T-helper 2 cell treated with Interferon-gamma antibody and Interleukin-4, amounts not matched to agents 5 μg/mL and 100 μg/mL, for 36 hours (primary cell): ENCODE results near the gene SMAD7.

Experiments
- DNase-seq: peaks from one replicate; pipeline ENCODE4 v3.0.0; 2021; ENCODE audit warnings: low spot score
- H3K27ac Mint-ChIP-seq: one replicate; pipeline ENCODE4 v1.8.0; 2021; ENCODE audit warnings: mild to moderate bottlenecking, mixed read lengths
- H3K27me3 Mint-ChIP-seq: one replicate; pipeline ENCODE4 v1.8.0; 2021; ENCODE audit warnings: low read depth, mixed read lengths
- H3K36me3 Mint-ChIP-seq: one replicate; pipeline ENCODE4 v1.8.0; 2021; ENCODE audit warnings: low read depth, mixed read lengths
- H3K4me1 Mint-ChIP-seq: one replicate; pipeline ENCODE4 v1.8.0; 2021; ENCODE audit warnings: low read depth, mixed read lengths
- H3K4me3 Mint-ChIP-seq: one replicate; pipeline ENCODE4 v1.8.0; 2022; ENCODE audit warnings: mild to moderate bottlenecking, moderate library complexity, mixed read lengths
- H3K9me3 Mint-ChIP-seq: one replicate; pipeline ENCODE4 v1.8.0; 2021; ENCODE audit warnings: mixed read lengths

Gene SMAD7, protein sequence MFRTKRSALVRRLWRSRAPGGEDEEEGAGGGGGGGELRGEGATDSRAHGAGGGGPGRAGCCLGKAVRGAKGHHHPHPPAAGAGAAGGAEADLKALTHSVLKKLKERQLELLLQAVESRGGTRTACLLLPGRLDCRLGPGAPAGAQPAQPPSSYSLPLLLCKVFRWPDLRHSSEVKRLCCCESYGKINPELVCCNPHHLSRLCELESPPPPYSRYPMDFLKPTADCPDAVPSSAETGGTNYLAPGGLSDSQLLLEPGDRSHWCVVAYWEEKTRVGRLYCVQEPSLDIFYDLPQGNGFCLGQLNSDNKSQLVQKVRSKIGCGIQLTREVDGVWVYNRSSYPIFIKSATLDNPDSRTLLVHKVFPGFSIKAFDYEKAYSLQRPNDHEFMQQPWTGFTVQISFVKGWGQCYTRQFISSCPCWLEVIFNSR

DNA sequence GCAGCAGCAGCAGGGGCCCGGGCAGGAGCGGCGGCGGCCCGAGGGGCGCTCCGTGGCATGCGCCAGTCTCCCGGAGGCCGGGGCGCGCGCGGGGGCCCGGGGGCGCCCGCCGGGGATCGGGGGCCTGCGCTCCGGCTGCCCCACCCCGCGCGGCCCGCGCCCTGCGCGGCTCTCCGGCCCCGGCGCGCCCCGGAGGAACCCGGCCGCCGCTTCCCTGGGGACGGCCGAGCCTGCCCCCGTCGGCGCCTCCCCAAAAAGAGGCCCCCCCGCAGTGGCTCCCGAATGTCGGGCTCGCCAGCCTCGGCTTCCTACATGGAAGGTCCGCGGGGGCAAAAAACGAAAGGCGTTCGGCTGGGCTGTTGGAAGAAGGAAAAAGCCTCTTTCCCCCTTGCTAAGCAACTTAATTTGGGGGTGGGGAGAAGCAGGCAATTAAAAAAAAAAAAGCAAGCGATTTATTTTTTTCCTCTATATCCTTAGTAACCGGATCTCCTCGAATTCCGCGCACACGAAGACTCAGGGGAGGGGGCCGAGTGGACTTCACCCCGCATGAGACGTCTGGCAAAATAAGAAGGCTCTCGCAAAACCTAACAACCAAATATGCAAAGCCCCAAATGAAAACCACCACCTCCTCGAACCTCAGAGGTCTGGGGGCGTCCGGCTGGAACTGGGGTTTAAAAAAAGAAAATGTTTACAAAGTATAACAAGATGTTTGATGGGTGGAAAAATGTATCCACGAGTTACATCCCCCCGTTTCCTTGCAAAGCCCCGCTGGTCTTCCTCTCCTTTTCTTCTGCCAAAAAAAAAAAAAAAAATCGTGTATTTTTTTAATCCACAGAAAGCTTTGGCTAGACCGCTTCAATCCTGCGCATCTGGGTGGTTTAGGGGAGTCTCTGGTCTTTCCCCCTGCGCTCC, at the start of gene SMAD7:
SMAD7 (minus strand) TSS at position 430 of the 912 bp plus-strand sequence. CDS start 541 bp downstream, outside the sequence.
- H3K4me3 Mint-ChIP-seq: peak within 1 kb of the TSS; percentile 94
- no peak for DNase-seq
- peaks cover 32% of the 10 kb centered on the region for H3K36me3 Mint-ChIP-seq
- peaks cover 2% of the 10 kb centered on the region for H3K27me3 Mint-ChIP-seq
- peak within 1 kb of the TSS; percentile 86 for H3K27ac Mint-ChIP-seq
- no peaks in the 10 kb centered on the region for H3K9me3 Mint-ChIP-seq
- peaks cover 39% of the 10 kb centered on the region for H3K4me1 Mint-ChIP-seq

- Mint-ChIP-seq H3K36me3 (no peaks in the 10 kb centered on the region), H3K4me3 (no peak overlapping the region), H3K27me3 (peaks cover 8% of the 10 kb centered on the region), H3K4me1 (peaks cover 15% of the 10 kb centered on the region), H3K27ac (no peak overlapping the region), H3K9me3 (no peaks in the 10 kb centered on the region)
- no peak for DNase-seq
Measured at GRCh38 chr18:48999569-48999968, 48.8 kb upstream of the SMAD7 start.

DNA sequence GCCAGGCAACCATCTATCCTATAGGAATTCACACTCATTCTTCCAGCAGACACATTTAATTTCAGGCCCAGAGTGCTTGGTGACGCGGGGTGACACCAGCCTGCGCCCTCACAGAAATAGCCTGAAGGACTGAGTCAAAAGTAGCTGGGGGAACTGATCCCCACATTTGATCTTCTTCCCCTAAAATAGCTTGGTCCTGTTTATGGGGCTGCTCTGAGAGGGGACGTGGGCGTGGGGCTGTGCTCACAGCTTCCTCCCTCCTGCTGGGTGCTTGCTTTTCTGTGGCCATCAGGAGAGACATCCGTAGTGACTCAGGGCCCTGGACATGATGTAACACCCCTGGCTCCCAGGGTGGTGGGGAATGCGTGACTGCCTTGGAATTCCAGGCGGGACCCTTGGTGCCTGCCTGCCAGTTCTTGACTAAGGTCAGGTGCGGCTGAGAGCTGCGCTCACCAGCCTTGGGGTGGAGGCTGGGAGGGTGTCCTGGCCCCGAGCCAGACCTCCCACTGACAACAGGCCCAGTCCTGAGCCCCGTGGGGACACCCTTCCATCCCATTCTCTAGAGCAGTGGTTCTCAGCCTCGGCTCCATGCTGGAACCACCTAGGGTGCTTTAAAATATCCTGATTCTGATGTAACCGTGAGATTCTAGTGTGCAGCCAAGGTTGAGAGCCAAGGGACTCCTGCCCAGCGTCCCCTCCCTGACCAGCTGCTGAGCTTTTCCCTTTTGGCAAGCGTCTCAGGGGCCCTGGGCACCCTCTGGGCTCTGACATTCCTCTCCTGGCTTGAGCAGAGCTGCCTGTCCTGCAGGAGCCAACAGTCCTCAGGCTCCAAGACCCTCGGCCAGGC, 47.4 kb upstream of the SMAD7 start:
- H3K27me3 Mint-ChIP-seq: peaks cover 7% of the 10 kb centered on the region
- H3K4me3 Mint-ChIP-seq: no peak overlapping the region
- no peaks in the 10 kb centered on the region for H3K36me3 Mint-ChIP-seq
- H3K4me1 Mint-ChIP-seq: peaks cover 15% of the 10 kb centered on the region
- no peaks in the 10 kb centered on the region for H3K9me3 Mint-ChIP-seq
- peak overlapping the region; percentile 90 for H3K27ac Mint-ChIP-seq
- no peak for DNase-seq

GRCh38 chr18:48997681-48997984, 46.9 kb upstream of the SMAD7 start:
- peaks cover 11% of the 10 kb centered on the region for H3K27me3 Mint-ChIP-seq
- no peak for DNase-seq
- no peaks in the 10 kb centered on the region for H3K36me3 Mint-ChIP-seq
- no peaks in the 10 kb centered on the region for H3K9me3 Mint-ChIP-seq
- no peak overlapping the region for H3K4me3 Mint-ChIP-seq
- H3K27ac Mint-ChIP-seq: peak overlapping the region; percentile 90
- H3K4me1 Mint-ChIP-seq: peaks cover 15% of the 10 kb centered on the region

GRCh38 chr18:48996901-48997463, 46.2 kb upstream of the SMAD7 start:
- Mint-ChIP-seq H3K27me3 (peaks cover 14% of the 10 kb centered on the region), H3K4me1 (peaks cover 15% of the 10 kb centered on the region), H3K27ac (peak overlapping the region; percentile 90), H3K4me3 (peak overlapping the region; percentile 51), H3K36me3 (no peaks in the 10 kb centered on the region), H3K9me3 (no peaks in the 10 kb centered on the region)
- no peak for DNase-seq

- Mint-ChIP-seq H3K4me3 (no peak overlapping the region), H3K36me3 (no peaks in the 10 kb centered on the region), H3K9me3 (no peaks in the 10 kb centered on the region), H3K27me3 (peaks cover 12% of the 10 kb centered on the region), H3K4me1 (peaks cover 15% of the 10 kb centered on the region), H3K27ac (no peak overlapping the region)
- no peak for DNase-seq
Measured at GRCh38 chr18:48996041-48996440, 45.3 kb upstream of the SMAD7 start.

DNA sequence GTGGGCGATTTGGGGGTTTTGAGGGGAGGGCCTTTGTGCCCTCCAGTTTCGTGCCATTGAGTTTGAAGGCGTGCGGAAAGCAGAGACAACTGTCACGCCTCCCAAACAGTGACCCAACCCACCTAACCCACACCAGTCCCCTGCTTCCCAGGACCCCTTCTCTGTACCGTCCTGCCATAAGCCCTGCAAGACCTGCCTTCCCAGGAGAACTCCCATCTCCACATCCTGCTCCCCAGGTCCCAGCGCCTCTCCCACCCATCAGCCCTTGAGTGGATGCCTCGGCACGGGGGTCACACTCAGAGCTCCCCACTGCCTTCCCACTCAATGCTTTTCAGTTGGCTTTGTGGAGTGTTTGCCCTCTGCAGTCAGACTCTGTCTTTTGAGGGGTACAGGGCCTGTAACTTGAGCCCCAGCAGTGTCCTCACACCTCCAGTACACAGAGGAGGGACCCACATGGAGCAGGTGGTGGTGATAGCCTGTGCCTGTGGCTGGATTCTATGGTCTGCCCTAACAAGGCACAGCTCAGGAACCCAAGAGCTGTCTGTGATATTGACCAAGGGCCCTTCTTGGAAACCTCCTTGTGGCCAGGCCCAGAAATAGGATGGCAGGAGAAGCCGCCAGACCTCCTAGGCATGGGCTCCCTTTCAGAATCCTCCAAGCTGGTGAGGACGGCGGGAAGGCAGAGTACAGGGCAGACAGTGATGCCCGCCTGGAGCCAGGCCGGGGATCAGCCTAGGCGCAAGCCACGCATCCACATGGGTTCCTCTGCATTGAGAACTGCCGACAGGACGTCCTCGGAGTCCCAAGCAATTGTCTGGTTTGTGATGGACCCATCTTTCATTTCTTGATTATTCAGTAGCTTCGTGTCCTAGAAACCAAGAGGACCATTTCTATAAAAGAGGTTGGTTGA, 44.4 kb upstream of the SMAD7 start:
- DNase-seq: no peak
- Mint-ChIP-seq H3K27me3 (peaks cover 12% of the 10 kb centered on the region), H3K4me3 (no peak overlapping the region), H3K36me3 (no peaks in the 10 kb centered on the region), H3K4me1 (peaks cover 18% of the 10 kb centered on the region), H3K27ac (no peak overlapping the region), H3K9me3 (no peaks in the 10 kb centered on the region)

- H3K9me3 Mint-ChIP-seq: no peaks in the 10 kb centered on the region
- peaks cover 12% of the 10 kb centered on the region for H3K27me3 Mint-ChIP-seq
- H3K4me1 Mint-ChIP-seq: peaks cover 18% of the 10 kb centered on the region
- DNase-seq: no peak
- no peak overlapping the region for H3K27ac Mint-ChIP-seq
- no peak overlapping the region for H3K4me3 Mint-ChIP-seq
- no peaks in the 10 kb centered on the region for H3K36me3 Mint-ChIP-seq
Measured at GRCh38 chr18:48994044-48994651, 43.4 kb upstream of the SMAD7 start.

- no peak for DNase-seq
- Mint-ChIP-seq H3K4me3 (no peak overlapping the region), H3K36me3 (no peaks in the 10 kb centered on the region), H3K27me3 (peaks cover 12% of the 10 kb centered on the region), H3K9me3 (no peaks in the 10 kb centered on the region), H3K27ac (no peak overlapping the region), H3K4me1 (peaks cover 18% of the 10 kb centered on the region)
Measured at GRCh38 chr18:48993586-48993985, 42.8 kb upstream of the SMAD7 start.

GRCh38 chr18:48992791-48993555, 42.2 kb upstream of the SMAD7 start:
- H3K27ac Mint-ChIP-seq: peak overlapping the region; percentile 34

GRCh38 chr18:48992133-48992532, 41.4 kb upstream of the SMAD7 start:
- Mint-ChIP-seq H3K36me3 (no peaks in the 10 kb centered on the region), H3K9me3 (no peaks in the 10 kb centered on the region), H3K27ac (no peak overlapping the region), H3K4me1 (peaks cover 10% of the 10 kb centered on the region), H3K27me3 (peaks cover 12% of the 10 kb centered on the region), H3K4me3 (no peak overlapping the region)
- DNase-seq: no peak

More at GRCh38 chr18:48992791-48993555, 42.2 kb upstream of the SMAD7 start:
- Mint-ChIP-seq H3K36me3 (no peaks in the 10 kb centered on the region), H3K27me3 (peaks cover 12% of the 10 kb centered on the region), H3K4me3 (no peak overlapping the region), H3K4me1 (peaks cover 18% of the 10 kb centered on the region), H3K9me3 (no peaks in the 10 kb centered on the region)
- DNase-seq: no peak

DNA sequence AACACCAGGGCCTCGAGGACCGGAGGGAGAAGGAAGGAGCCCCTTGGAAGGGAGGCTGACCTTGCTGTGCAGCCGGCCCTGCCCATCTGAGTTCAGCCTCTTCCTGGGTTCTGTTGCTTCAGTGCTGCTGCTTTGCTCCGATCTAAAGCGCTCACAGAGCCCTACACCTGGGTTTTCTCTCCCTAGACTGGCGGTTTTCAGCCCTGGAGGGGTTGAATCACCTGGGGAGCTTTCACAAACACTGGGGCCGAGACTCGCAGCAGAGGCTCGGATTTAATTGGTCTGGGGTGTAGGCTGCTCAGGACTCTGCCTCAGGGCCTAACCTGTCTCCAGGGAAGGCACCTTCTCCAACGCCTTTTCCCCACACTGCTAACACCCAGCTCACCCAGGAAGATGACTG, 40.9 kb upstream of the SMAD7 start:
- H3K4me1 Mint-ChIP-seq: peaks cover 5% of the 10 kb centered on the region
- no peaks in the 10 kb centered on the region for H3K36me3 Mint-ChIP-seq
- H3K9me3 Mint-ChIP-seq: no peaks in the 10 kb centered on the region
- H3K4me3 Mint-ChIP-seq: no peak overlapping the region
- no peak for DNase-seq
- H3K27me3 Mint-ChIP-seq: peaks cover 12% of the 10 kb centered on the region
- no peak overlapping the region for H3K27ac Mint-ChIP-seq
